Common myeloid progenitor, CD34-positive (primary cell): ENCODE data around the gene FRY.
A peak's percentile ranks its signal among the peaks of the same experiment; 100 is the strongest.

ENCODE experiments used
- CTCF ChIA-PET: fragments of 350-600 bp; sonication (Branson Sonifier 250); formaldehyde crosslinking; loops from one replicate; lab custom pipeline; 2021; ENCODE audit warnings: antibody characterized with exemption; lab: Charles Lee
- POLR2A ChIA-PET: fragments of 350-600 bp; sonication (Branson Sonifier 250); formaldehyde crosslinking; loops from one replicate; lab custom pipeline; 2021; ENCODE audit warnings: antibody characterized with exemption; lab: Charles Lee
- DNase-seq, 3 donors: peaks; one replicate each; pipeline versions ENCODE4 v3.0.0 to v3.0.0-alpha.2; 2013
- H3K27ac ChIP-seq, 2 experiments: 1 replicate in 1 of 2; 2 replicates in 1 of 2; pipeline ENCODE4 v1.7.0; 2013; ENCODE audit warnings: inconsistent platforms in 2 of 2, low read length in 2 of 2, mild to moderate bottlenecking in 2 of 2, low read depth in 1 of 2, moderate library complexity in 1 of 2; ENCODE audit not compliant: severe bottlenecking in 2 of 2, insufficient read depth in 1 of 2, poor library complexity in 1 of 2
- H3K27me3 ChIP-seq, 5 experiments: replicated peaks in 2 of 5; 1 replicate in 3 of 5; 2 replicates in 2 of 5; pipeline versions ENCODE4 v1.6.1 to v1.7.0; 2013; ENCODE audit warnings: low read length in 4 of 5, mild to moderate bottlenecking in 2 of 5, moderate library complexity in 2 of 5, inconsistent platforms in 1 of 5; ENCODE audit not compliant: insufficient read depth in 5 of 5, control insufficient read depth in 4 of 5
- H3K36me3 ChIP-seq, 4 experiments: 1 replicate in 2 of 4; 2 replicates in 2 of 4; pipeline versions ENCODE4 v1.6.1 to v1.7.0; 2013; ENCODE audit warnings: low read length in 3 of 4, control low read depth in 1 of 4, mild to moderate bottlenecking in 1 of 4; ENCODE audit not compliant: control insufficient read depth in 4 of 4, insufficient read depth in 4 of 4
- H3K4me1 ChIP-seq, 4 experiments: 1 replicate in 3 of 4; 2 replicates in 1 of 4; pipeline versions ENCODE4 v1.6.1 to v1.7.1; 2013; ENCODE audit warnings: low read length in 3 of 4, mild to moderate bottlenecking in 3 of 4, control low read depth in 1 of 4, inconsistent platforms in 1 of 4, moderate library complexity in 1 of 4; ENCODE audit not compliant: control insufficient read depth in 4 of 4, insufficient read depth in 4 of 4; ENCODE audit errors: control extremely low read depth in 1 of 4
- H3K4me3 ChIP-seq, 7 experiments: 1 replicate in 4 of 7; 2 replicates in 3 of 7; pipeline versions ENCODE4 v1.5.1 to v1.7.0; 2013; ENCODE audit warnings: mild to moderate bottlenecking in 7 of 7, low read length in 6 of 7, moderate library complexity in 6 of 7, inconsistent platforms in 2 of 7, low read depth in 2 of 7, control low read depth in 1 of 7; ENCODE audit not compliant: insufficient read depth in 4 of 7, control insufficient read depth in 1 of 7; ENCODE audit errors: extremely low read depth in 1 of 7
- H3K9me3 ChIP-seq, 5 experiments: 1 replicate in 4 of 5; 2 replicates in 1 of 5; pipeline versions ENCODE4 v1.6.1 to v1.7.1; 2013; ENCODE audit warnings: low read length in 4 of 5, mild to moderate bottlenecking in 2 of 5, inconsistent platforms in 1 of 5, low read depth in 1 of 5, moderate library complexity in 1 of 5; ENCODE audit not compliant: control insufficient read depth in 4 of 5, insufficient read depth in 2 of 5; ENCODE audit errors: control extremely low read depth in 1 of 5
- WGBS: methylation state at CpG from one replicate; pipeline ENCODE4 v1.1.5; 2013; ENCODE audit not compliant: insufficient coverage; 5-methylcytosine and 5-hydroxymethylcytosine counted together

Gene FRY

GRCh38 chr13:32299893-32300292, 268.3 kb downstream of the FRY start:
- DNase-seq: peak in 2 of 3 donors; percentile 23 to 50
- H3K36me3 ChIP-seq: peaks cover 0 to 10% (median 3%) of the 10 kb centered on the region in 4 experiments
- peaks cover 0 to 2% (median 0%) of the 10 kb centered on the region in 5 experiments for H3K27me3 ChIP-seq
- H3K27ac ChIP-seq: no peak overlapping the region
- 76% methylated on average over 3 of the region's 4 CpGs for WGBS
- H3K4me1 ChIP-seq: peaks cover 0 to 18% (median 14%) of the 10 kb centered on the region in 4 experiments
- no peaks in the 10 kb centered on the region for H3K9me3 ChIP-seq
- H3K4me3 ChIP-seq: peak overlapping the region in 1 of 7 experiments; percentile 25
- POLR2A ChIA-PET: no interaction called here
- CTCF ChIA-PET: interaction anchor here (1.1 to 1.6 kb wide), 2 partner anchors 16 to 54 kb away, joined by 3 to 5 read pairs; no protein-coding TSS in a partner anchor

GRCh38 chr13:32300406-32300805, 268.8 kb downstream of the FRY start:
- Histone ChIP-seq H3K9me3 (no peaks in the 10 kb centered on the region), H3K27ac (no peak overlapping the region), H3K36me3 (peaks cover 0 to 4% (median under 1%) of the 10 kb centered on the region in 4 experiments), H3K4me3 (peak overlapping the region in 1 of 7 experiments; percentile 25), H3K27me3 (peaks cover 0 to 2% (median 0%) of the 10 kb centered on the region in 5 experiments), H3K4me1 (peaks cover 0 to 18% (median 14%) of the 10 kb centered on the region in 4 experiments)
- POLR2A ChIA-PET: interaction anchor here (0.6 kb wide), 1 partner anchor 10 kb away, joined by 3 read pairs; no protein-coding TSS in a partner anchor
- DNase-seq: peak in 2 of 3 donors; percentile 48 to 54
- WGBS: 12% methylated on average over 8 of the region's 8 CpGs
- CTCF ChIA-PET: interaction anchor here (1.1 to 1.6 kb wide), 2 partner anchors 16 to 54 kb away, joined by 3 to 5 read pairs; no protein-coding TSS in a partner anchor

- no peaks in the 10 kb centered on the region for H3K36me3 ChIP-seq
- POLR2A ChIA-PET: interaction anchor here (0.6 kb wide), 1 partner anchor 10 kb away, joined by 3 read pairs; no protein-coding TSS in a partner anchor
- no peaks in the 10 kb centered on the region for H3K9me3 ChIP-seq
- CTCF ChIA-PET: interaction anchor here (1.6 kb wide), 1 partner anchor 15 kb away, joined by 3 read pairs; no protein-coding TSS in a partner anchor
- H3K4me3 ChIP-seq: no peak overlapping the region
- no peak for DNase-seq
- WGBS: no CpG with 5 or more reads among the region's 1 CpG
- H3K27me3 ChIP-seq: peaks cover 0 to 2% (median 0%) of the 10 kb centered on the region in 5 experiments
- no peak overlapping the region for H3K27ac ChIP-seq
- H3K4me1 ChIP-seq: peaks cover 0 to 18% (median 14%) of the 10 kb centered on the region in 4 experiments
These were observed 269.3 kb downstream of the FRY start for GRCh38 chr13:32300920-32301319.

GRCh38 chr13:32302461-32302860, 270.9 kb downstream of the FRY start:
- H3K9me3 ChIP-seq: no peaks in the 10 kb centered on the region
- peaks cover 0 to 2% (median 0%) of the 10 kb centered on the region in 5 experiments for H3K27me3 ChIP-seq
- peaks cover 0 to 16% (median 14%) of the 10 kb centered on the region in 4 experiments for H3K4me1 ChIP-seq
- no peak for DNase-seq
- no peak overlapping the region for H3K4me3 ChIP-seq
- POLR2A ChIA-PET: no interaction called here
- CTCF ChIA-PET: interaction anchor here (1.7 kb wide), 1 partner anchor 10 kb away, joined by 3 read pairs; no protein-coding TSS in a partner anchor
- 100% methylated on average over 1 of the region's 2 CpGs for WGBS
- H3K27ac ChIP-seq: no peak overlapping the region
- no peaks in the 10 kb centered on the region for H3K36me3 ChIP-seq

GRCh38 chr13:32305646-32306045, 274.1 kb downstream of the FRY start:
- CTCF ChIA-PET: interaction anchor here (0.9 to 1.9 kb wide), 6 partner anchors 9 to 285 kb away, joined by 3 to 4 read pairs (median 3); no protein-coding TSS in a partner anchor
- no peak overlapping the region for H3K27ac ChIP-seq
- H3K27me3 ChIP-seq: peaks cover 0 to 2% (median 0%) of the 10 kb centered on the region in 5 experiments
- POLR2A ChIA-PET: no interaction called here
- peaks cover 11 to 16% (median 16%) of the 10 kb centered on the region in 4 experiments for H3K4me1 ChIP-seq
- DNase-seq: no peak
- no peaks in the 10 kb centered on the region for H3K9me3 ChIP-seq
- no peak overlapping the region for H3K4me3 ChIP-seq
- H3K36me3 ChIP-seq: no peaks in the 10 kb centered on the region

GRCh38 chr13:32309312-32310133, 277.9 kb downstream of the FRY start:
- POLR2A ChIA-PET: no interaction called here
- 29% methylated on average over 7 of the region's 10 CpGs for WGBS
- H3K27me3 ChIP-seq: no peaks in the 10 kb centered on the region

More at GRCh38 chr13:32309312-32310133, 277.9 kb downstream of the FRY start:
- H3K36me3 ChIP-seq: no peaks in the 10 kb centered on the region
- no peak overlapping the region for H3K27ac ChIP-seq
- CTCF ChIA-PET: interaction anchor here (0.8 to 1.0 kb wide), 4 partner anchors 8 to 27 kb away, joined by 3 to 6 read pairs (median 4); no protein-coding TSS in a partner anchor
- peaks cover 11 to 16% (median 14%) of the 10 kb centered on the region in 4 experiments for H3K4me1 ChIP-seq
- DNase-seq: peak in 2 of 3 donors; percentile 55 to 57
- peak overlapping the region in 4 of 7 experiments; percentile 17 to 52 (median 42) for H3K4me3 ChIP-seq
- H3K9me3 ChIP-seq: no peaks in the 10 kb centered on the region
